UCSD-AML1 (cell line): ENCODE results near the gene FAM219B.

ENCODE experiments used
- DNase-seq: peaks from one replicate; lab custom pipeline; 2025; ENCODE audit not compliant: unreplicated experiment; lab: John Stamatoyannopoulos, UW

Gene FAM219B

DNA sequence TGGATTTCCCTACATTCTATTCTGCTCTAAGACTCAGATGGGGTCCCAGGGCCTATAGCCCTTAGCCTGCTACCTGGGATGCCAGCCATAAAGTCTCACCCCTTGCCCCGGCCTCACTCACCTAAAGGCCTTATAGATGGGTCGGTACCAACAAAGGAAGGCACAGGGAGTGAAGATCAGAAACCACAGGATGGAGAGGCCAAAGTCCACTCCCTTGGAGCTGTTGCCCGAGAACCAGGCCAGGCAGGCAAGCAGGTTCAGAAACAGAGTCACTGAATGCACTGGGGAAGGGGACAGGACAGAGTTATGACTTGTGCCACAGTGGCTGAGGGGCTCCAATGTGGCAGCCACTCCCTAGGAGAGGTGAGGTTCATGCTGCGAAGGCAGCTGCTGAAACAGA is 56.3 kb downstream of the FAM219B start:
- DNase-seq = no peak
